SK-N-MC (cell line): ENCODE measurements around the gene PROSER2.

Experiments used
- EZH2 ChIP-seq: fragments of 200-600 bp; sonication (generic); IDR thresholded peaks from one replicate; pipeline ENCODE4 v1.6.1; 2017; ENCODE audit warnings: antibody characterized with exemption
- FOXP2 ChIP-seq: optimal IDR thresholded peaks from 2 replicates; pipeline ENCODE3; 2011; ENCODE audit warnings: mild to moderate bottlenecking, moderate library complexity; ENCODE audit not compliant: insufficient read depth; ENCODE audit errors: extremely low read length, control extremely low read depth

DNA sequence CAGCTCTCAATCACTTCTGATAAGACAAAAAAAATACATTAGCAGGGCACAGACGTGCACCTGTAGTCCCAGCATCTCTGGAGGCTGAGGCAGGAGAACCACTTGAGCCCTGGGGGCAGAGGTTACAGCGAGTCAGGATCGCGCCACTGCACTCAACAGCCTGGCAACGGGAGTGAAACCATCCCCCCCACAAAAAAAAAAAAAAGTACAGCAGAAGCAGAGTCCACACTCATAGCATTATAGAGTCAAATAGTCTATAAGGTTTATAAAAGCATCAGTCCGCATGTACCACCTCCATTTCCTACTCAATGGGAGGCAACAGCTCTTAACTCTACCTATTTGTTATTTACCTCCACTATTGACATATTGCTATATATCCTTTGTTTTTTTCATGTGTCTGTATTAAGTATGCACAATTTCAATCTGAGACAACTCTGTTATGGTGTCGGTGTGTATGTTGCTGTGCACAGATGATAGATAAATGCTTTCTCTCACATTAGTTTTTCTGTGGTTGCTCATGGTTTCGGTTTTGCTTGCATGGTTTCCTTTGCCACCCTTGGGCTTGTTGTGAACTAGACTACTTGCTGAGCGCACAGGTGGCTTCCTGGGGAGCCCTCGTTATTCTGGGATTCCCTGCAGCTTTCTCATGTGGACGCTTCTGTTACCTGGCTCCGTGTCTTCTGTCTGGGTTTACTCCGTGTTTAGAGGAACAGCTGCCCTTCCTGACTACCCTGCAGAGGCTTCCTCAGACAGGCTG, 40.4 kb downstream of the PROSER2 start:
- TF ChIP-seq EZH2 = no peak
- TF ChIP-seq FOXP2 = no peak
